AG09319 (cell line): ENCODE data around the gene KLK7.

Experiments used
- DNase-seq: peaks from one replicate; pipeline ENCODE4 v3.0.0-alpha.2; 2010; ENCODE audit warnings: low read depth; ENCODE audit errors: extremely low read depth
- CTCF ChIP-seq: IDR thresholded peaks from 2 replicates; pipeline ENCODE4 v1.5.1; 2011; ENCODE audit warnings: low read depth, mild to moderate bottlenecking, inconsistent platforms, low read length, moderate library complexity

The KLK7 gene

GRCh38 chr19:50983625-50984292 is at the start of gene KLK7:
TSS of gene KLK7 (minus strand) at chr19:50983917. CDS start at chr19:50982399, 1,518 bp downstream.
- DNase-seq: no peak
- TF ChIP-seq CTCF: no peak

- TF ChIP-seq CTCF: no peak
- no peak for DNase-seq
Measured at GRCh38 chr19:51031880-51032225, 48.1 kb upstream of the KLK7 start.

- TF ChIP-seq CTCF: no peak
- no peak for DNase-seq
Measured at GRCh38 chr19:51031220-51031879, 47.6 kb upstream of the KLK7 start.

- DNase-seq: no peak
- TF ChIP-seq CTCF: no peak
Measured at GRCh38 chr19:51030631-51031030, 46.9 kb upstream of the KLK7 start.

- no peak for DNase-seq
Measured at GRCh38 chr19:51029718-51030117, 46.0 kb upstream of the KLK7 start.

GRCh38 chr19:51027873-51028272 is 44.2 kb upstream of the KLK7 start:
- TF ChIP-seq CTCF: no peak
- DNase-seq: no peak

More at GRCh38 chr19:51029718-51030117, 46.0 kb upstream of the KLK7 start:
- no peak for TF ChIP-seq CTCF

GRCh38 chr19:51027126-51027806 is 43.5 kb upstream of the KLK7 start:
- DNase-seq: no peak
- no peak for TF ChIP-seq CTCF
